HG03066 (cell line): ENCODE data around the gene ADGRF4.

Source experiments
- ATAC-seq: cut with Tn5 transposase; IDR thresholded peaks from one replicate; pipeline ENCODE4 v1.9.1; 2021; ENCODE audit warnings: low read depth; ENCODE audit not compliant: unreplicated experiment

The ADGRF4 gene

GRCh38 chr6:47698342-47698787 lies at the start of gene ADGRF4:
Gene ADGRF4 (plus strand): TSS chr6:47698580. CDS start chr6:47707246, 8,666 bp downstream.
- no peak for ATAC-seq

- no peak for ATAC-seq
These were observed 47.6 kb upstream of the ADGRF4 start for GRCh38 chr6:47650553-47651432.

GRCh38 chr6:47651505-47651944 lies 46.9 kb upstream of the ADGRF4 start:
- ATAC-seq, result no peak

GRCh38 chr6:47653706-47654105 lies 44.7 kb upstream of the ADGRF4 start:
- ATAC-seq, result no peak

GRCh38 chr6:47654255-47654654 lies 44.1 kb upstream of the ADGRF4 start:
- no peak for ATAC-seq

GRCh38 chr6:47655719-47656595 lies 42.4 kb upstream of the ADGRF4 start:
- ATAC-seq, result no peak

GRCh38 chr6:47661960-47662359 lies 36.4 kb upstream of the ADGRF4 start:
- ATAC-seq, result no peak

- no peak for ATAC-seq
These were observed 34.7 kb upstream of the ADGRF4 start for GRCh38 chr6:47663462-47664216.

GRCh38 chr6:47665112-47665511 lies 33.3 kb upstream of the ADGRF4 start:
- ATAC-seq, result no peak

- no peak for ATAC-seq
These were observed 28.5 kb upstream of the ADGRF4 start for GRCh38 chr6:47669684-47670513.

- no peak for ATAC-seq
These were observed 27.5 kb upstream of the ADGRF4 start for GRCh38 chr6:47670851-47671250.

GRCh38 chr6:47671777-47672176 lies 26.6 kb upstream of the ADGRF4 start:
- ATAC-seq, result no peak

- ATAC-seq, result no peak
These were observed 25.6 kb upstream of the ADGRF4 start for GRCh38 chr6:47672816-47673215.

GRCh38 chr6:47674673-47675072 lies 23.7 kb upstream of the ADGRF4 start:
- no peak for ATAC-seq

GRCh38 chr6:47677381-47678100 lies 20.8 kb upstream of the ADGRF4 start:
- ATAC-seq, result no peak

- no peak for ATAC-seq
These were observed 19.6 kb upstream of the ADGRF4 start for GRCh38 chr6:47678739-47679138.

- no peak for ATAC-seq
These were observed 19.0 kb upstream of the ADGRF4 start for GRCh38 chr6:47679322-47679906.

- no peak for ATAC-seq
These were observed 18.3 kb upstream of the ADGRF4 start for GRCh38 chr6:47680051-47680450.

- no peak for ATAC-seq
These were observed 17.7 kb upstream of the ADGRF4 start for GRCh38 chr6:47680724-47681123.
